HG03175 (cell line): ENCODE measurements around the gene RSPH9.

ENCODE experiments used
- ATAC-seq: cut with Tn5 transposase; IDR thresholded peaks from one replicate; pipeline ENCODE4 v1.9.1; 2021; ENCODE audit warnings: mild to moderate bottlenecking, moderate library complexity; ENCODE audit not compliant: unreplicated experiment

RSPH9 gene

DNA sequence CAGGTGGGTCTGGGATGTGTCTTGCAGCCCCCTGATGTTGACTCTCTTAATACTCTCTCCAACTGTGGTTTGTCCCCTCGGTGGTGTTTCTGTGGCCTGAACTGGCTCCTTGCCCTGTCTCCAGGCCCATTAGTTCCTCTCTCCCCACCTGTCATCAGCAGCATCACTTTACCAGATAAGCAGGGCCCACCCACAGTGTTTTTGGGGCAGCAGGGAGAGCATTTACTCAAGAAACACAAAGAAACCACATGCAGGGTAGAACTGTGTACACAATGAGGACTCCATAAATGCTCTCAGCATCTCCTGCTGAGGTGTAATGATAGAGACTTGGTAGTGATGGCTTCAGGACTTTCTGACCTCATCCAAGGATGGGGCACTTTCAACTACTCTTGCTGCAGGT lies 62.9 kb downstream of the RSPH9 start:
- no peak for ATAC-seq

DNA sequence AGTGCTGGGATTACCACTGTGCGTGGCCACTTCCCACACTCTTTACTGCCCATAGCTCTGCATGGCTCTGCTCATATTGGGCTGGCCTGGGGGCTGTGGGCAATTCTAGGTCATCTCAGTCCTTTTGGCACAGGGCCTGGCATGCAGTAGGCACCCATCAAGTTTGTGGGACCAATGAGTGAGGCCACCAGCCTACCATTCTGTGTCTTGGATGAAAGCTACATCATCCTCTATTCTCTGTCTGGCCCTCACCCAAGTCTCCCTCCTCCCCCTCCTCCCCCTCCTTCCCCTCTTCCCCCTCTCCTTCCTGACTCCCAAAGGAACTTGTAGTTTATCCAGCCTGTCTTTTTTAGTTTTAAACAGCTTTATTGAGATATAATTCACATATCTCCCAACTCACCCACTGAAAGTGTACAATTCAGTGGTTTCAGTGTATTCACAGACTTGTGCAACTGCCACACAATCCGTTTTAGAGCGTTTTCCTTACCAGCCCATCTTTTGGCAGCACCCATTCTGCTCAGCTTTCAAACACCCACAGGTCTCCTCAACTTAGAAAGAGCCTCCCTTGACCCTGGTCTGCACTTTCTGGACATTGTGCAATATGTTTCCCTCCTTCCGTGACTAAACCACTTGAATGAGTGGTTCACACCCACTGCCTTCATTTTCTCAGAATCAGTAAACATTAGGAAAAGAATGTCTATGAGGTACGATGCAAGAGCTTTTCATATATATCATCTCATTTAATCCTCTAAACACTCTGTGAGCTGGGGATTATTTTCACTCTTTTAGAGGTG lies 64.2 kb downstream of the RSPH9 start:
- ATAC-seq = no peak

DNA sequence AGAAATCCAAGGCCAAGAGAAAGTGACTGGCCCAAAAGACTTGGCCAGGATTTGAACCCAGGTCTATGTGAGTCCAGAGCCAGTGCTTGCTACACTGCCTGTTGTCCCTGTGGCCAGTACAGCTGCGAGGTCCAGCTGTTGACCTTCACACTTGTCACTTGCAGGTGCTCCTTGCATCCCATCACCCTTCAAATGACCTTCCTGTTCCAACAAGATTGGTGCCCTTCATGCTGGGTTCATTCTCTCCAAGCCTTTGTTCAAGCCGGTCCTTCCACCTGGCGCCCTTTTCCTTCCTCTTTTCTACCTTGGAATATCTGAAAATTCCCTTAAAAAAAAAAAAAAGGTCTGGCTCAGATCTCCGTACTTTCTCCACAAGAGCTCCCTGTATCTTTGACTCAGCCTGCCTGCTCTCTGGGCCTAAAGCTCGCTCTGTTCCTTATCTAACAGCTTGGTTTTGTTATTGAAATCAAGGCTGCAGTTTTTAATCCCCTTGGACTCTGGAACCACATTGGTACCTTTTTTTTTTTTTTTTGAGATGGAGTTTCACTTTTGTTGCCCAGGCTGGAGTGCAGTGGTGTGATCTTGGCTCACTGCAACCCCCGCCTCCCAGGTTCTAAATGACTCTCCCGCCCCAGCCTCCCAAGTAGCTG lies 64.9 kb downstream of the RSPH9 start:
- no peak for ATAC-seq

DNA sequence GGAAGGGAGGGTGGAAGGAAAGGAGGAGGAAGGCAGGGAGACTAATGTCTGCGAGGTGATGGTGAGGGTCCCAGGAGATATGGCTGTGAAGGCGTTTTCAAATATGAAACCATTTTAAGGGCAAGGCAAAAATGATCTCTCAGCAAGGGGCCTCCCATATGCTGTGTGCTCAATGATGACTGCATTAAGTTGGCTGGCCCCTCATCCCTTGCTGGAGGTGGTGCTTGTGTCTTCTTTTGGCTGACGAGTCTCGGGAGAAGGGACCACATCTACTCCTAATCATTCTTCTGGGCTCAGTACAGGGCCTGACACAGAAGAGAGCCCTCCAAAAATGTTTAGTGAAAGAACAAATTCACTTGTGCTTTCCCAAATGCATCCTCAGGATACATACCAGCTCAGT lies 65.7 kb downstream of the RSPH9 start:
- no peak for ATAC-seq

DNA sequence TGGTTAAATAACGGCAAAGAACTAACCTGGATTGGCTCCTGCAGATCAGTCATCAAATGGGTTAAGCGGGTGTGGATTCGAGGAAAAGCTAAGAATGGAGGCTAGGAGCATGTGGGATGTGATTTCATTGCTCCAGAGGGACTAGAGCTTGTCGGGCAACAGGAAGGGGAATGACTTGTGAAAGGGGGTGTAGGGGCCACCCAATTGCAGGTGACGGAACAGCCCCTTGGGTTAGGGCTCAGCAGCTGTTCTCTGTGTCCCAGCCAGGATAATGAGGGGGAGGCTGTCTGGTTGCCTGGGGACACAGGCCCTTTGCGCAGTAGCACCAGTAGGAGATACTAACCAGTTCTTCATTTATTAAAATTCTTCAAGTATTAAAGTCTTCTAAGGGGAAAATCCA lies 67.7 kb downstream of the RSPH9 start:
- ATAC-seq = no peak

DNA sequence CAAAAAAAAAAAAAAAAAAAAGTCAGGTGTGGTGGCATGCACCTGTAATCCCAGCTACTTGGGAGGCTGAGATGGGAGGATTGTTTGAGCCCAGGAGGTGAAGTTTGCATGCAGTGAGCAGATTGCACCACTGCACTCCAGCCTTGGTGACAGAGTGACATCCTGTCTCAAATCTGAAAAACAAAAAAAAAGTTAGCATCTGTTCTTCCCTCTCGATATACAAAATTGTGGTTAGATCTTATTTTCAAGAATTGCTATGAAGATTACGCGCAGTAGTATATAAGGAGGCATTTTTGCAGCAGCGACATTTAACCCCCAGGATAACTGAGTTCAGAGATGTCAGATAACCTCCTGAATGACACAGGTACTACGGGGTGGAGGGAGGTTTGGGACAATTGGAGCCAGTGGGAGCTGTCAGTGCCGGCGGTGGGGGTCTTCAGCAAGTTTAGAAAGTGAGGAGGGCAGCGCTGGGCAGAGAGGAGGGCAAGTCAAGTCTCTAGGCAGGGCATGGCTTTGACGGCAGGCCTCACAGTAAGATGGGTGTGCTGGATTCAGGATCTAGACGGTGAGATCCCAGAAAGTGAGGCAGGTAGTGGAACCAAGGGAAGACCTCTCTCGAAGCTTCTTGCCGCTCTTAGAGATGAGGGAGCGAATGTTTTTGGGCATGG lies 68.9 kb downstream of the RSPH9 start:
- ATAC-seq = no peak

DNA sequence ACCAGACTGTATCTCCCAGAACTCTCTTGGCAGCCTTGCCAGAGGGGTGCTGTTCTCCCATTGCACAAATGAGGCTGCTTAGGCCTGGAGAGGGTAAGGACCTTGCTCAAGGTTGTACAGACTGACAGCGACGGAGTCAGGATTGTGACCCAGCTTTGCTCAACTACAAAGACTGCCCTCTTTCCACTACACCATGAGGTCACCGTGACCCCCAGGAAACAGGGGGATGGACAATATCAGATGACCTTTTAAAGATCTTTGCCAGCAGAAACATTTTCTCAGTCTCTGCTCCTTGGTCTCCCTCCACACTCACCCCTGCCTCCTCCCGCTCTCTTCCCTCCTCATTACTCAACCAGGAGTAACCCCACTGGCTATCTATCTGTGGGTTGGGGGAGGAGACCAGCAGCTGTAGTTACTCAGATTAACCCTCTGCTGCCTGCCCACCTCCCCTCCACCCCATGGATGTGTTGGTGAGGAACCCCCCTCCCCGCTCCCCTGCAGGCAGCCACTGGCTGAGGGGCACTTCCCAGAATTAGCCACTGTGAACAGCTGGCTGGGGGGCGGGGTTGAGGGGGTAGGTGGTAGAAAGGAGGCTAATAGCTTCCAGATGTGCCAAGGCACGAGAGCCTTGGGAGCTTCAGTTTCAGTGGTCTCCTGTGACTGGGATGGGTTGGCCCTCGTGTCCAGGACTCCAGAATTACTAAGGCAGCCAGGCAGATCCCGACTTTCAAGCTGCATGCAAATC lies 69.6 kb downstream of the RSPH9 start:
- ATAC-seq = peak; percentile 8

DNA sequence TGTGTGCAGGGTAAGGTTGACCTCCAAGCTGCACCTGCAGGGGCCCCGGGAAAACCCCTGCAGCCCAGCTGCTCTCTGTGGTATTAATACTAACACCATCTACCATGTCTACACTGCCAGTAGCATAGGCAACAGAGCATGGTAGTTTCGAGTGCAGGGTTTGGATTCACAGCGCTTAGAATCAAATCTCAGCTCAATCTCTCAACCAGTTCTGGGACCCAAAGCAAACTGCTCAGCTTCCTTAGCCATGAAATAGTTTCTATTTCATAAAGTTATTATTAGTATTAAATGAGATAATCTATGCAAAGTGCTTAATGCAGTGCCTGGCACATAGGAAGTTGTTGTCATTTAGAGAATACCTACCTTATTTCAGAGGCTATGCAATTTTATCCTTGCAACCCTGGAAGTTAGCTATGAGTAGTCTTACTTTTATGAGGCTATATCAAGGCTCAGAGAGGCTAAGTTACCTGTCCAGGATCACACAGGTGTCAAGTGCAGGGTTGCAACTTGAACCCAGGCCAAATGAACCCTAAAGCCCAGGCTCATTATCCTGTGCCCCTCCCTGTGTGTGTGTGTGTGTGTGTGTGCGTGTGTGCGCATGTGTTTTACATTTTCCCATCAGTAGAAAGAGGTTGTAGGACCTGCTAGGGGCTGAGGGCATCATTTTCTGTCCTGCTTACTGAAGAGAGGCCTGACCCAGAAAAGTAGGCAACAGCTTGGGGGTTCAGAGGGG lies 70.4 kb downstream of the RSPH9 start:
- peak; percentile 81 for ATAC-seq

DNA sequence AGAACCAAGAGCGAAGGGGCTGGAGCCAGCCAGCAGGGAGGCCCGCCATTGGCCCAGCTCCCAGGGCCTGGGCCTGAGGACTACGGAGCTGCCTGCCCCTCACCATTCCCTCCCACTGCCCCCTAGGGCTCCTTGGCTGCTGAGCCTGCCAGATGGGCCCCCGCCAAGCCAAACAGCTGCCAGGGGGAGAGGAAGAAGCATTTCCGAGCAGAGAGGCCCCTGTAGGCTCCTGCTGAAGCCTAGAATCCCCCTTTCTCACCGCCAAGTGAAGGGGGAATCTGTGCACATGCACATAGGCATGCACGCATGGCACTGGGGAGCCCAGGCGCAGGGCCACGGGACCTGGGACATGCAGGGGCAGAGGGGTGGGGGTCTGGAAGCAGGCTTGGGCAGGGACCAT lies 71.3 kb downstream of the RSPH9 start:
- ATAC-seq = no peak

DNA sequence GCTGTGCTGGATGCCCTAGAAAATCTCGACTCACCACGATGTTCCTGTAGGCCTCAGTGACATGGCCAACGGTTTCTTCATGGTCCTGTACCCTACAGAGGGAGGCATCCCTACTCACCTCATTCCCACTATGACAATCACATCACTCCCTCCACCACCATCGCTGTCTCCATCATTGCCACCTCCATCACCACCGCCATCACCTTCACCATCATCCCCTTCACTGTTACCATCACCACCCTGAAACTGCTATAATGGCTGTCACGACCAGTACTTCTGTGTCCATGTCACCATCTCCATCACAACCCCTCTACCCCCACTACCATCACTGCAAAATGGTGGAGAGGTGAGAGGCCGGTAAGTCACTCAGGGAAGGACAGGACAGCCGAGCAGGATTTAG lies 72.6 kb downstream of the RSPH9 start:
- no peak for ATAC-seq

DNA sequence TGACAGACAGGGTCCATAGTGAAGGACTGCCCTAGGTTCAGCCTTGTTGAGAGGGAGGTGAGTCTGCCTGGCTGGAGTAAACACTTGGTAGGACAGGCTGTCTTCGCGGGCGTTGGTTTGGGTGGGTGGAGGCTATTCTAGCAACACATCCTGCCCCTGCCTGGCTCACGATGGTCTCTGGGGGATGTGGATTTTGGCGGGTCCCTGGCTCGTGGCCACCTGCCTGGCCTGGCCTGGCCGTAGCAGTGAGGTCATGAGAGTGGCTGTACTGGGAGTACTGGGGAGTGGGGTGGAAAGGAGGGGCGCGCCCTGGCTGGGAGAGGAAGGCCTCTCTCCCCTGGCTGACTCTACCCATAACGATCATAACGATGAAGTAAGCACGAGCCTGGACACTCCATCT lies 73.0 kb downstream of the RSPH9 start:
- ATAC-seq = no peak

DNA sequence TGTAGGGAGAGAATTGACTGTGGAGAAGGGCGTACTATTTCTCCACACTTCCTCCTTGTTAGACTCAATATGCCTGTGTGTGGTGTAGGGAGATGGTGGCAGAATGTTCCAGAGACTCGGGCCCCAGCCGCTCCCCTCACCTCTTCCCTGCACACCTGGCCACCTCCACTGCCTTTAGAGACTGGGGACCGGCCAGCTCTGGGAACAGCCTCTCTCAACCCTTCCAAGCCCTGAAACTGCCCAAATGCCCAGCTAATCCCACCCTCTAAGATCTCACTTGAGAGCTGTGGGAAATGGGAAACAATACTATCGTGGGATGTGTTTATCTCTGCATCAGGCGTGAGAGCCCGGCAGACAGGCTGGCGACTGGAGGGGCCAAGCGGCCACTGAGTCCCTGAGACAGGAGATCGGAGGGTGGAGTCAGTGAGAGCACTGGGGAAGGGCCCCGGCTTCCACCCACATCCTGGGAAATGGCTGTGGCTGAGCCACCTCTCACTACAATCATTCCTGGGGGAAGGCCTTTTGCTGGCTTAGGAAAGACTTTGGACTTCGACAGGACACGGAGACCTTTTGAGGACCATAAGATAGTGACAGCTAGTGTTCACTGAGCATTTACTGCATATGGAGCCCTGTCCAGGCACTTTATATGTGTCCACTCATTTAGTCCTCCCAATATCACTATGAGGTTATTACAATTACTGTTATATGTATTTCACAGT lies 73.7 kb downstream of the RSPH9 start:
- ATAC-seq = no peak

DNA sequence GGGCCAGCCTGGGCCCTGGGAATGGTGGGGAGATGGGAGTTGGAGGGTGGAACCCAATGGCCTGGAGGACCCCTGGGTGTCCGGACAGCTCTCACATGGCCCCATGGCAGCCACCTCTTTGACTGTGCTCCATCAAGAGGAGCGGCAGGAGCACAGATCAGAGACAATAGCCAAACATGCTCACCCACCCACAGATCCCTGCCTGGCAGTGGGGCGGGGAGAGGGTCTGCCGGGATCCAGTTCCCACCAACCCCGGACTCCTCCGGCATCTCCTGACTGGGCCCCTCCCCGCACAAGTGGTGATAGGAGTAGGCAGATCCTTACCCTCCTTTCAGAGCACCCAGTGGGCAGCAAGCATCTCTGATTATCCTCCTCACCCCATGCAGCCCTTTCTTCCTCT lies 74.7 kb downstream of the RSPH9 start:
- no peak for ATAC-seq

DNA sequence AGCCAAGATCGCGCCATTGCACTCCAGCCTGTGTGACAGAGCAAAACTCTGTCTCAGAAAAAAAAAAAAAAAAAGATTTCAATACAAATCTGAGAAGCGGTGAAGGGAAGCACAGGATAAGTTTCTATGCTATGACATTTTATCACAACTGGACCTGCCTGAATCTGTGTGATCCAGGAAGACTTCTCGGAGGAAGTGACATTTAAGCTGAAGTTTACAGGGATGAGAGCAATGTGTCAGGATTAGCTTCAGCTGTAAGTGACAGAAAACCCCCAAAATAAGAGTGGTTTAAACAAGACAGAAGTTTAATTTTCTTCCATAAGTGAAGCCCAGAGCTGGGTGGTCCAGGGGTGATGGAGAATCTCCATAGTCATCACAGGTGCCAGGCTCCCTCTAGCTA lies 76.2 kb downstream of the RSPH9 start:
- no peak for ATAC-seq
